Occipital lobe (tissue), 2 donors: Measurements from ENCODE around the gene SLC16A13. TPM values are rescaled to one million over a fixed set of nuclear protein-coding genes. Genes with fewer than 3 reads are reported as not detected.
"Not testable (repeated sequence)": the region's sequence is repeated elsewhere in the genome, so short reads cannot be mapped to it uniquely, and the experiment has no call there.

ENCODE experiments used
- DNase-seq: peaks from one replicate; lab custom pipeline; 2025; lab: John Stamatoyannopoulos, UW
- total RNA-seq: library from RNA; depleted of rRNA; stranded (reverse); fragments of >200 nt; gene quantifications from one replicate; pipeline ENCODE4 v1.2.3, GENCODE V29; 2014

Gene SLC16A13
- total RNA-seq, 1 donor from 2014 or later, result 0.47 TPM

DNA sequence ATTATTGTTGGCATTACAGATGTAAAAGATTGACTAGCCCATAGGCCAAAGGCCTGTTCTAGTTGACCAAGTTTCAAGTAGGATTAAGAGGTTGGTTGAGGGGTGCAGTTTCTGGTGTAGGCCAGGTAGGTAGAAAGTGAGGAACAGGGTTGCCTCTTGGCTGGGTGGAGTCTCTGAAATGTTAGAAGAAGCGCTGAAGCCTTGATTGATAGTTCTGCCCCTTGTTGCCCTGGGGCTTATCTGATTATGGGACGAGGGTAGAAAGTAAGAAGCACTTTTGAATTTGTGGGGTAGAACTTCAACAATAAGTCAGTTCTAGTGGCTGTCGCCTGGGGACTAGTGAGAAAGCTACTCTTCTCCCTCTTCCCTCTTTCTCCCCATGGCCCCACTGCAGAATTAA lies 6.7 kb upstream of the SLC16A13 start:
- DNase-seq, result no peak

DNA sequence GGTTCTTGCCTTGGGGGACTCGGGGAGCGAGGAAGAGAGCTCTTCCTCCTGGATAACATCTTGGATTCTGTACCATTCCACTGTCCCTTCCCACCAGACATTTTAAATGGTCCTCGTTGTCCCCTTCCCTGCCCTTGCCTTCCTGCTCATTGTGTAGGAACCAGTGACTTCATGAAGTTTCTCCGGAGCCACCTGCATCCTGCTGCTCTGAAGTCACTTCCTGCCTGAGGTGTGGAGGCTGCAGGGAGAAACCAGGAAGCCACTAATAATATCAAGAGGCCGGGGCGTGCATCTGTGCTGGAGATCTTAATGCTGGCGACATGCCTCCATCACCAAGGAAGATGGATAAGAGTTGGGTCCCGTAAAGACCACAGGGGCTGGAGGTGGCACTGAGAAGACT lies 6.2 kb upstream of the SLC16A13 start:
- no peak for DNase-seq

GRCh38 chr17:7034955-7035590 lies 742 bp upstream of the SLC16A13 start:
- no peak for DNase-seq

- no peak for DNase-seq
Measured at GRCh38 chr17:7038025-7038862, 2.4 kb downstream of the SLC16A13 start.

GRCh38 chr17:7039832-7040231 lies 4.0 kb downstream of the SLC16A13 start:
- DNase-seq, result no peak

DNA sequence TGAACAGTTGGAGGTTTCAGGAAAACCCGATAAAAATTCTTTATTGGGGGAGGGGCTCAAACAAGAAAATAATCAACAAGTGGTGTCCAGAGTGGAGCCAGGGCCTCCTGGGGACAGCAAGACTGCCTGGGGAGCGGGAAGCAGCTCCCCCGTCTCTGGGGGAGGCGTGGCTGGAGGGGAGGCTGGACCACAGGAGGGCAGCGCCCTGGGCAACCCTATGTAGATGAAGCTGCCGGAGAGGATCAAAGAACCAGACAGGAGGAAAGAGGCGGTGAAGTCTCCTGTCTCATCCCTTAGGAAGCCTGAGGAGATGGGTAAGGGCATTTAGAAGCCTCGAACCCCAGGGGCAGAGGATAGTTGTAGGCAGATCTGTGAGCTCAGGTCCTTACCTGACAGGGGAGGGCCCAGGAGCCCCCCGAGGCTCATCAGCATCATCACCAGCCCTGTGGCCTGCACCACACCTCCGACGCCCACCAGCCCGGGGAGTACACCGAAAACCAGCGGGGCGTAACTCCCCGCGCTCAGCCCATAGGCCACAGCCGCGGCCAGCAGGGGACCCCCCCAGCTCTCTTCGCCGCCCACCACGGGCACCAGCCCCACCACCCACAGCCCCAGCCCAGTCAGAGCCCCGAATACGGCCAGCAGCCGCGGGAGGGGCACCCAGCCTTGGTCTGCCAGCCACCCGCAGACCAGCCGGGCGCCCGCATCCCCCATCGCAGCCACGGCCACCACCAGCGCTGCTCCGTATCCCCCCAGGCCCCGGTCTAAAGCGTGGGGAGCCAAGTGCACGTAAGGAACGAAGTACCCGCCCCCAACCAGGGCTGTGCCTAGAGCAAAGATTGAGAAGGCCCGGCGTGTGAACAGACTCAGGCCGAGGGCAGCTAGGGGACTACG lies 6.0 kb downstream of the SLC16A13 start:
- no peak for DNase-seq

DNA sequence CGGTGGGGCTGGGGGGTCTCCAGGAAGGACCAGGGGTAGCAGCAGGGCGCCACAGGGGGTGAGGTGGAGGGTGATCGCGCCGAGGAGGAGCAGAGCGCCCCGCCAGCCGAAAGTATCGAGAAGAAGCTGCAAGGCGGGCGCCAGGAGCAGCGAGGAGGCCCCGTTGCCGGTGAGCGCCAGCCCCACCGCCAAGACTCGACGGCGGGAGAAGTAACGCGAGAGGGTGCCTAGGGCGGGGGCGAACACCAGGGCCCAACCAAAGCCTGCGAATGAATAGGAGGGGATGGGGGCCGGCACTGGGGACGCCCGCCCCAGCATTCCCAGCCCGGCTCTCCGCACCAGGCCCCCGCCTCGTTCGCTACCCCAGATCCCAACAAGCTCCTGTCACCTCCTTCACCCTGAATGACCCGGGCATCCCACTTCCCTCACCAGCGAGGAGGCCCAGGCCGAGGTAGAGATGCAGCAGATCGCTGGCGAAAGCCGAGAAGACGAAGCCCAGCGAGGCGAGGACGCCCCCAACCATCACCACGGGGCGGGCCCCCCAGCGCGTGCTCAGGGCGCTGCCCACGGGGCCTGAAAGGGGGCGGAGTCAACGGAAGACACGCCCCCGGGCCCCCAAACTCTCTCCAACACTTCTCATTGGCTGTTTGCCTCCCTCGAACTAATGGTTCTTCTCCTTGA lies 6.8 kb downstream of the SLC16A13 start:
- no peak for DNase-seq

- no peak for DNase-seq
Measured at GRCh38 chr17:7043182-7043496, 7.3 kb downstream of the SLC16A13 start.

DNA sequence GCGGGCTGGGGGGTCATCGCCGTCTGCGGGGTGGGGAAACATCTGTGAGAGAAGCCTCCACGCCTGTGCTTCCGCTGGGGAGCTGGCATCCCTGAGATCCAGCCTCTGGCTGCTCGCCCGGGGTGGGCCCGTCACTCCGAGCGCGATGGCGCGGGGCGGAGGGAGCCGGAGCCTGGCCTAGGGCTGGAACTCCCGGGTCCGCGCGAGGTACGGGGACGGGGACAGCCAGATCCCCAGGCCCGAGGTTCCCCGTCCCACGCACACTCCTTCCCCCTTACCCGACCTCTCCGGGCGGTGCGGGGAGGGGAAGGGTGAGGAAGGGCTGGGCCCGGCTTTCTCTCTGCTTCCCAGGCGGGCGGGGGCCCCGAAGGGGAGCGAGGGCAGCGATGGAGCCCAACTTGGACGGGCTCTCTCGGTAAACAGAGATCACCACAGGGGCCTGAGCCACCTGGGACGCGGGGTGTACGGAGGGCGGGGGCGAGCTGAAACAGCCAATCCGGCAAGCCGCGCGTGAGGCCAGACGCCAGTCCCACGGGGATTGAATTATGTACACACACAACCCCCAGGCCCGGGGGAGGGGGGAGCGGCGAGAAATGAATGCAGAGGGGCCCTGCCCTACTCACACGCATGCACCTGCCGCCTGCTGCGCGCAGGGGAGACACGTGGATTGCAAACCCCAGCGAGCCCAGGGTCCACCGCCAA lies 7.8 kb downstream of the SLC16A13 start, which contains the start of gene SLC16A11:
TSS of gene SLC16A11 (minus strand) at position 596 of the 702 bp plus-strand sequence. CDS start at position 17, 579 bp downstream.
- no peak for DNase-seq

DNA sequence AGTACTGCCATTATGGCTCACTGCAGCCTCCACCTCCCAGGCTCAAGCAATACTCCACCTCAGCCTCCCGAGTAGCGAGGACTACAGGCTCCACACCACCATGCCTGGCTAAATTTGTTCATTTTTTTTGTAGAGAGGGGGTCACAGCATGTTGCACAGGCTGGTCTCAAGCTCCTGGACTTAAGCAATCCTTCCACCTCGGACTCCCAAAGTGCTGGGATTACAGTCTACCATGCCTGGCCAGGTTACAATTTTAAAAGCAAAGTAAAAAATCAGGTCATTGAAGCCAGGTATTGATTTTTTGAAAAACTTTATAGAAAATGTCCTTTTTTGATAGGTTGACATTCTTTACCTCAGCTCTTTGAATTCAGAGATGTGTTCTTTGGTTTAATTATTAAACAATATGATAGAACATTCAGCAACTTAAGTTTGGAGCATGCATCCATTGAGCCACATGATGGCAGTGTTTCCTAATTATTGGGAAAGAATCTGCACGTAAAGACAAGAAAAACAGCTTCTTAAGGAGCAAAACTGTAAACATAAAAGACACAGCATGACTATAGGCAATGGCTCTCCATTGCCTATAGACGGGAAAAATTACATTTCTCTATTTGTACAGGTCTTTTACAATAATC lies 9.8 kb downstream of the SLC16A13 start:
- no peak for DNase-seq

DNA sequence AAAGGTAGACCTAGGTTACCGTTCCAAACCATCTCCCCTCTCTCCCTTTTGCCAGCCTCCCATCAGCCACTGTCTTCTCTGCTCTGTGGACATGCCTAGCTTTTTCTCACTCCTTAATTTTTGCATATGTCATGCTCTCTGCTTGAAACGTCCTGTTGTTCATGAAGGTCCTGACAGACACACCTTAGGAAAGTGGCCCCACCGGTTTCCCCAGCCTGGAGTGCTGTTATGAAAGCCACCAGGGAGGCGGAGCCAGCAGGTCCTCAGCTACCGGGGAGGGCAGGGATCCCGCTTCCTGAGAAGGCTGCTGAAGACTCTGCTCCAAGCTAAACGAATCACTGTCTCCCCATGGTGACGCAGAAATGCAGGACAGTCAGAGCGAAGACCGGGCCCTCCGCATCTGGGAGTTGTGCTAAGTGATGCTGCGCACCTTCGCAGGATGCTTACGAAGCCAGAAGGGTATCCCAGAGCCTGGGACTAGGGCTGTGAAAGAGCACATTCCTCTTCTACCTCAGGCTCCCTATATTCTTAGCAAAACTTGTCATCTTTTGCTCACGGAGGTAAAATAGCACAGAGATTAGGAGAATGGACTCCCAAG lies 10.4 kb downstream of the SLC16A13 start:
- DNase-seq, result peak; percentile 38

DNA sequence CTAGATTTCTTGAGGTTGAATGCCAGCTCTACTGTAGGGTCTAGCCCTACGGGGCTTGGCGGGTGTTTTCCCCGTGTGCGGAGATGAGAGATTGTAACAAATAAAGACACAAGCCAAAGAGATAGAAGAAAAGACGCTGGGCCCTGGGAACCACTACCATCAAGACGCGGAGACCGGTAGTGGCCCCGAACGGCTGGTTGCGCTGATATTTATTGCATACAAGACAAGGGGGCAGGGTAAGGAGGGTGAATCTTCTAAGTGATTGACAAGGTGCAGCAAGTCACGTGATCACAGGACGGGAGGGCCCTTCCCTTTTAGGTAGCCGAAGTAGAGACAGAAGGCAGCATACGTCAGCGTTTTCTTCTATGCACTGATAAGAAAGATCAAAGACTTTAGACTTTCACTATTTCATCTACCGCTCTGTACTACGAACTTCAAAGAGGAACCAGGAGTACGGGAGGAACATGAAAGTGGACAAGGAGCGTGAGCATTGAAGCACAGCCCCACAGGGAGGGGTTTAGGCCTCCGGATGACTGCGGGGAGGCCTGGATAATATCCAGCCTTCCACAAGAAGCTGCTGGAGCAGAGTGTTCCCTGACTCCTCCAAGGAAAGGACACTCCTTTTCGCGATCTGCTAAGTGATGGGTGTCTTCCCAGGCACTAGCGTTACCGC lies 11.0 kb downstream of the SLC16A13 start:
- not testable (repeated sequence) for DNase-seq

- DNase-seq, result no peak
Measured at GRCh38 chr17:7047566-7047965, 11.8 kb downstream of the SLC16A13 start.

GRCh38 chr17:7048968-7049367 lies 13.2 kb downstream of the SLC16A13 start:
- no peak for DNase-seq

DNA sequence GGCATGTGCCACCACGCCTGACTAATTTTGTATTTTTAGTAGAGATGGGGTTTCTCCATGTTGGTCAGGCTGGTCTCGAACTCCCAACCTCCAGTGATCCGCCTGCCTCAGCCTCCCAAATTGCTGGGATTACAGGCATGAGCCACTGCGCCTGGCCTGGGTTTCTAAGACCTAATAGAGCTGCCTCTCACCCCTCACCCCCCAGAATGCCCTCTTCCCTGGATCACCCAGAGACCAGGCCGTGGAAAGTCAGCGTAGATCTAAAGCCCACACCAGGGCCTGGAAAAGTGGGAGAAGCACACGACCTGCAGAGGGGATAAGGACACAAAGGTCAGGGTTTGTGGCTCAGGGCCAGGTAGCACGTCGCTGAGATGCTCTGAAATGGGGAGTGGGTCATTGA lies 14.8 kb downstream of the SLC16A13 start:
- DNase-seq, result not testable (repeated sequence)

DNA sequence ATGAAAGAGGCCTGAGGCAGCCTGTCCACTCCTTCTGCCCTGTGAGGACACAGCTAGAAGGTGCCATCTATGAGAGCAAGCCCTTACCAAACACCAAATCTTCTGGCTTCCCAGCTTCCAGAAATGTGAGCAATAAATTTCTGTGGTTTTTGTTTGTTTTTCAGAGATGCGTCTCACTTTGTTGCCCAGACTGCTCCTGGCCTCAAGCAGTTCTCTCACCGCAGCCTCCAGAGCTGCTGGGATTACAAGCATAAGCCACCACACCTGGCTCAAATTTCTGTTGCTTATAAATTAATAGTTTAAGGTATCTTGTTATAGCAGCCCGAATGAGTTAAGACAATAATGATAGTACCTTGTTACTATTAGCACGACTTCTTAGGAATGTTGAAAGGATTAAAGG lies 20.6 kb downstream of the SLC16A13 start:
- DNase-seq, result no peak

DNA sequence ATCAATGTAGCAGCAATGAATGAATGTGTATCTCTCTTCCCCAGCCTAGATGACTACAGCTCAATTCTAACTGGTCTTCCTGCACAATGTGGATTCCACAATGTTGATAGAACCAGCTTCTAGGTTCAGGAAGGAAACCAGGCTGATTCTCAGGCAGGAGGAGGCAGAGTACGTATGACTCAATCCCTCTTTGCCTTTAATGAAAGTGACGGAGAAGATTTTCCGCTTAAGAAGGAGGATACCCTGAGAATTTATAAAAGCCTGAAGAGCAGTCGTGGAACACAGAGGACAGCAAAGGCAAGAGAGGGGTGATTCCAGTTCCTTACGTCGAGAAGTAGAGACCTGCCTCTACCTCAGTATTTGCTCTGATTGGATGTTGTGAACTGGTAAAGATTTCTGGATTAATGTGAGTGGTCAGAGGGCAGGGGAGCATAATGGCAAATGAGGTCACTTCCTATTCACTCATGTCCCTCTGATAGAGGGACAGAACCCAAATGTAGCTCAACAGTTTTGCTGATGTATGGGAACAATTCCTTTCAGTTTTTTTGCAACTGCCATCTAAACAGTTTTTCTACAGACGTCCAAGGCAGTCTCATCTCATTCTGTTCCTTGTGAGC lies 23.1 kb downstream of the SLC16A13 start:
- DNase-seq, result no peak

DNA sequence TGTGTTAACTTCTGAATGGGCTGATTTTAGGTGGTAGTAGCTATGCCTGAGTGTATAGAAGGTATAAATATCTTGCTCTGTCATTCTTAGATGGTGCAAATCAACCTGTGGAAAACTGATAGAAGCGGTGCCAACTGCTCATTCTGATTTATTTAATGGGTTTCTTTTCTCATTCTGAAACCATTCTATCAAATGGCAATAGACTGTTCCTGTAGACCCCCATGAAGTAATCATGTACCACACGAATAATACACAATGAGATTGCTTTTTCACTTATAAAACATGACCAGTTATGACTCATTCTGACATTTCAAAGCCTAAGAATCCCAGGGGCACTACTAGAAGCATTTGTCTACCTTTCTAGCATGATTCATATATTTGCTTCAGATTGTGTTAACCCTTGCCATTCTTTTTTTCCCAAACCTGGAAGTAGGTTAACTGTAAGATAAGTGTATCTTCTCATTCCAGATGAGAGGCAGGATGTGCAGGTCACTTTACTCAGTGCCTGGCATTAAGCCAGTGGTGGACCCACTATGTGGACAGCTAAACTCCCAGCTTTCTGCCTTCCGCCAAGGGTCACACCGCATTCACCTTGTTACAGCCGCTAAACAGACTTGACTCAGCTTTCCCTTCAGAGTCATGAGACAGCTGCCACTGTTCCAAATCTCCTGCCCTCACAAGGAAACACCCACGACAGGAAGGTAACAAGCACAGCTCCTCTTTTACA lies 24.5 kb downstream of the SLC16A13 start:
- no peak for DNase-seq
